Breast epithelium (tissue), 3 donors: Measurements from ENCODE around the gene NEO1.

Experiments
- CTCF ChIP-seq, 3 donors: fragments of 450-650 bp; IDR thresholded peaks; one replicate each; pipeline ENCODE4 v1.5.1; 2016 to 2017; ENCODE audit warnings: antibody characterized with exemption in 3 of 3, mild to moderate bottlenecking in 3 of 3, moderate library complexity in 3 of 3
- POLR2AphosphoS5 ChIP-seq, 3 donors: sonication (generic); formaldehyde crosslinking; IDR thresholded peaks; one replicate each; pipeline ENCODE4 v1.6.1; 2017; ENCODE audit warnings: antibody characterized with exemption in 3 of 3

DNA sequence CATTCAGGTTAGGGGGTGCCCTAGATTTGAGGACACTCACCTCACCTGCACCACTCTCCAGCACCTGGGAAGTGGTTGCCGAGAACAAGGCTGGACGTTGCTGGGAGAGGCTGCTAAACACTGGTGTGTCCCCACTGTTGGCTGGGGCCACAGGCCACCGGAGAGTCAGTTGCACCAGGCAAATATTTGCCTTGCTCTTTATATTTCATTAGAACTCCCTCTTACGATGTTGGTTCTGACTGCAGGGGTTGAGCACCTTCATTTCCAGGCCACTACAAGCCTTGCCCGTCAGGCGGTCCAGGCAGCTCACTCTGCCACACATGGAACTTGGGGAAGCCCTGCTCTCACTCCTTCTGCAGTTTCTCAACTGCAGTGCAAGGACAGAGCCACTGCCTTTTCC lies 285.8 kb downstream of the NEO1 start:
- no peak for TF ChIP-seq CTCF (IDR thresholded peaks at IDR 0.05)
- TF ChIP-seq POLR2AphosphoS5 (IDR thresholded peaks at IDR 0.05), result no peak
